Measurements from ENCODE around the gene PITPNM1. TPM values are rescaled to one million over a fixed set of nuclear protein-coding genes. Genes with fewer than 3 reads are reported as not detected.

Gene PITPNM1
- total RNA-seq, 4 donors from 2014 or later = 7.9 to 89.7 (median 15.2) TPM

- TF ChIP-seq POLR2A (IDR thresholded peaks at IDR 0.05) (no peak), CTCF (IDR thresholded peaks at IDR 0.05) (no peak)
- Histone ChIP-seq H3K27ac (no peak overlapping the region), H3K9me3 (no peaks in the 10 kb centered on the region), H3K36me3 (no peaks in the 10 kb centered on the region), H3K4me3 (no peak overlapping the region), H3K27me3 (no peaks in the 10 kb centered on the region), H3K4me1 (no peaks in the 10 kb centered on the region)
- intact Hi-C loops (cut with DNase I; ENCODE audit: low total_unique reads) = no loop called here
- no peak for DNase-seq
Observed at GRCh38 chr11:67544616-67545242, 39.6 kb upstream of the PITPNM1 start.

GRCh38 chr11:67543585-67543984 lies 38.4 kb upstream of the PITPNM1 start:
- intact Hi-C loops (cut with DNase I; ENCODE audit: low total_unique reads) = no loop called here
- no peak for TF ChIP-seq CTCF (IDR thresholded peaks at IDR 0.05)
- no peak for TF ChIP-seq POLR2A (IDR thresholded peaks at IDR 0.05)
- Histone ChIP-seq H3K27ac (no peak overlapping the region), H3K9me3 (no peaks in the 10 kb centered on the region), H3K4me1 (no peaks in the 10 kb centered on the region), H3K27me3 (no peaks in the 10 kb centered on the region), H3K4me3 (no peak overlapping the region), H3K36me3 (no peaks in the 10 kb centered on the region)
- no peak for DNase-seq

GRCh38 chr11:67542971-67543370 lies 37.8 kb upstream of the PITPNM1 start:
- H3K9me3 ChIP-seq = no peaks in the 10 kb centered on the region
- no peak overlapping the region for H3K27ac ChIP-seq
- intact Hi-C loops (cut with DNase I; ENCODE audit: low total_unique reads) = no loop called here
- TF ChIP-seq CTCF (IDR thresholded peaks at IDR 0.05) (no peak), POLR2A (IDR thresholded peaks at IDR 0.05) (no peak)
- H3K4me1 ChIP-seq = no peaks in the 10 kb centered on the region
- H3K4me3 ChIP-seq = no peak overlapping the region
- H3K36me3 ChIP-seq = no peaks in the 10 kb centered on the region
- no peaks in the 10 kb centered on the region for H3K27me3 ChIP-seq
- no peak for DNase-seq

- H3K4me3 ChIP-seq = no peak overlapping the region
- no peaks in the 10 kb centered on the region for H3K9me3 ChIP-seq
- H3K27me3 ChIP-seq = no peaks in the 10 kb centered on the region
- H3K4me1 ChIP-seq = no peaks in the 10 kb centered on the region
- H3K27ac ChIP-seq = no peak overlapping the region
- DNase-seq = no peak
- no peaks in the 10 kb centered on the region for H3K36me3 ChIP-seq
- intact Hi-C loops (cut with DNase I; ENCODE audit: low total_unique reads) = no loop called here
- TF ChIP-seq CTCF (IDR thresholded peaks at IDR 0.05) = no peak
- no peak for TF ChIP-seq POLR2A (IDR thresholded peaks at IDR 0.05)
Observed at GRCh38 chr11:67542169-67542568, 37.0 kb upstream of the PITPNM1 start.

GRCh38 chr11:67541198-67541597 lies 36.0 kb upstream of the PITPNM1 start:
- DNase-seq = no peak
- Histone ChIP-seq H3K4me1 (no peaks in the 10 kb centered on the region), H3K27me3 (no peaks in the 10 kb centered on the region), H3K9me3 (no peaks in the 10 kb centered on the region), H3K36me3 (no peaks in the 10 kb centered on the region), H3K27ac (no peak overlapping the region), H3K4me3 (no peak overlapping the region)
- intact Hi-C loops (cut with DNase I; ENCODE audit: low total_unique reads) = no loop called here
- no peak for TF ChIP-seq POLR2A (IDR thresholded peaks at IDR 0.05)
- TF ChIP-seq CTCF (IDR thresholded peaks at IDR 0.05) = no peak
